A549 (cell line): ENCODE results near the gene TTLL11.

Experiments used
- CTCF ChIP-seq: fragments of >200 bp; sonication (Bioruptor Twin); formaldehyde crosslinking; IDR thresholded peaks from 3 replicates; pipeline ENCODE4 v1.5.1; 2016
- POLR2A ChIP-seq: IDR thresholded peaks from 2 replicates; pipeline ENCODE4 v1.6.1; 2012; ENCODE audit warnings: mild to moderate bottlenecking, low read length
- RAD21 ChIP-seq, 2 experiments: fragments of >200 bp in 1 of 2; sonication (Bioruptor Twin) in 1 of 2; formaldehyde crosslinking in 1 of 2; IDR thresholded peaks in 1 of 2; conservative IDR thresholded peaks in 1 of 2; 2 replicates in 1 of 2; 3 replicates in 1 of 2; pipeline ENCODE4 v1.6.1; 2012 to 2018; ENCODE audit warnings: inconsistent platforms in 1 of 2

DNA sequence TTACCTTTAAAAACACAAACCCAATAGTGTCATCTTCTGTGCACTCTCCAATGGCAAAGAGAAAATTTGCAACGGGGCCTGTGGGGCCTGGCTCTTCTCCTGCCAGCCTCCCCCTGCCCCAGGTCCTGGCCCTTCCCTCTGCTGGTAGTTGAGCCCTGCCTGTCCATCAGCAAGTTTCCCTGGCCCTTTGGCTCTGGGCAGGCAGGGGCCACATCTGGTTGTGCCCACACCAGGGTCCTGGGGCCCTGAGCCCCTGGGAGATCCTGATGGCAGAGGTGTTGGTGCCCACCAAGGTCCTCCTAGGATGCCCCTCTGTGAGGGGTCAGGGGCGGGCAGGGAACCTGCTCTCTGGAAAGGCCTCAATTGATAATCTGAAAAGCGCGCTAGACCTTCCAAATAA is 284.3 kb downstream of the TTLL11 start:
- no peak for TF ChIP-seq POLR2A
- TF ChIP-seq CTCF: no peak
- TF ChIP-seq RAD21 (conservative IDR thresholded peaks at IDR 0.05 in 1 of 2, IDR thresholded peaks at IDR 0.05 in 1 of 2): no peak
